SK-N-MC (cell line): ENCODE data around the gene RAP1GAP2.

Experiments used
- EZH2 ChIP-seq: fragments of 200-600 bp; sonication (generic); IDR thresholded peaks from one replicate; pipeline ENCODE4 v1.6.1; 2017; ENCODE audit warnings: antibody characterized with exemption
- FOXP2 ChIP-seq: optimal IDR thresholded peaks from 2 replicates; pipeline ENCODE3; 2011; ENCODE audit warnings: mild to moderate bottlenecking, moderate library complexity; ENCODE audit not compliant: insufficient read depth; ENCODE audit errors: extremely low read length, control extremely low read depth
- POLR2AphosphoS5 ChIP-seq: IDR thresholded peaks from 2 replicates; pipeline ENCODE4 v1.6.1; 2012; ENCODE audit warnings: mild to moderate bottlenecking, low read depth, low read length, borderline replicate concordance

- TF ChIP-seq POLR2AphosphoS5 (no peak), EZH2 (no peak), FOXP2 (no peak)
These were observed 2.4 kb downstream of the RAP1GAP2 start for GRCh38 chr17:2798678-2799077.
